SK-N-SH (cell line): ENCODE measurements around the gene ROBO1.

Experiments used
- FOXM1 ChIP-seq: IDR thresholded peaks from 2 replicates; pipeline ENCODE4 v1.4.0; 2012; ENCODE audit warnings: low read depth, mild to moderate bottlenecking
- RAD21 ChIP-seq: IDR thresholded peaks from 2 replicates; pipeline ENCODE4 v1.6.1; 2012; ENCODE audit warnings: mild to moderate bottlenecking, low read length
- YY1 ChIP-seq: IDR thresholded peaks from 2 replicates; pipeline ENCODE4 v1.4.0; 2012; ENCODE audit warnings: low read depth, mild to moderate bottlenecking

GRCh38 chr3:79030157-79030556 lies 737.6 kb downstream of the ROBO1 start:
- no peak for TF ChIP-seq RAD21
- no peak for TF ChIP-seq YY1
- no peak for TF ChIP-seq FOXM1
